SU-DHL-6 (cell line): ENCODE results near the gene BCL6.

Experiments used
- H2AFZ ChIP-seq: fragments of 200-600 bp; sonication (generic); 2 replicates; pipeline ENCODE4 v1.6.1; 2014; ENCODE audit warnings: low read depth, mild to moderate bottlenecking, moderate library complexity, mixed read lengths, antibody characterized with exemption, low read length; ENCODE audit not compliant: severe bottlenecking
- H3F3A ChIP-seq: fragments of 200-600 bp; shearing (Covaris generic); 2 replicates; pipeline ENCODE4 v1.6.0; 2016; ENCODE audit warnings: antibody characterized with exemption, mild to moderate bottlenecking; ENCODE audit not compliant: insufficient read depth
- H3K27ac ChIP-seq: fragments of 200-600 bp; sonication (generic); 2 replicates; pipeline ENCODE4 v1.5.1; 2016; ENCODE audit warnings: low read depth, mild to moderate bottlenecking, low read length, moderate library complexity, mixed read lengths
- H3K27me3 ChIP-seq: fragments of 200-600 bp; sonication (generic), shearing (Covaris generic); 2 replicates; pipeline ENCODE4 v1.6.0; 2014; ENCODE audit warnings: mild to moderate bottlenecking, low read length
- H3K36me3 ChIP-seq: fragments of 200-600 bp; sonication (generic); 2 replicates; pipeline ENCODE4 v1.6.1; 2014; ENCODE audit warnings: mild to moderate bottlenecking, low read length, mixed read lengths
- H3K4me2 ChIP-seq: fragments of 300-600, 200-600 bp; shearing (Covaris generic), sonication (generic); 2 replicates; pipeline ENCODE4 v1.6.0; 2014; ENCODE audit warnings: low read length, low read depth, mild to moderate bottlenecking; ENCODE audit not compliant: poor library complexity, severe bottlenecking
- H3K4me3 ChIP-seq: fragments of 200-600 bp; sonication (generic); 2 replicates; pipeline ENCODE4 v1.5.1; 2014; ENCODE audit warnings: antibody characterized with exemption, low read length, mild to moderate bottlenecking, mixed read lengths; ENCODE audit not compliant: insufficient read depth, poor library complexity, severe bottlenecking
- H3K79me2 ChIP-seq: fragments of 200-600 bp; sonication (generic); 2 replicates; pipeline ENCODE4 v1.6.1; 2014; ENCODE audit warnings: mild to moderate bottlenecking, low read length, moderate library complexity; ENCODE audit not compliant: insufficient read depth
- H3K9ac ChIP-seq: fragments of 200-600 bp; sonication (generic); 2 replicates; pipeline ENCODE4 v1.7.0; 2014; ENCODE audit warnings: mild to moderate bottlenecking, low read length
- H3K9me2 ChIP-seq: fragments of 200-600 bp; sonication (generic); replicated peaks from 2 replicates; pipeline ENCODE4 v1.6.1; 2014; ENCODE audit warnings: low read length; ENCODE audit not compliant: insufficient read depth
- H3K9me3 ChIP-seq: fragments of 200-600 bp; sonication (generic); 2 replicates; pipeline ENCODE4 v1.6.1; 2014; ENCODE audit warnings: low read length, mixed read lengths; ENCODE audit not compliant: insufficient read depth
- H4K20me1 ChIP-seq: fragments of 200-600 bp; sonication (generic); 2 replicates; pipeline ENCODE4 v1.6.1; 2014; ENCODE audit warnings: low read depth, mild to moderate bottlenecking, antibody characterized with exemption, low read length, moderate library complexity, mixed read lengths
- CTCF ChIP-seq: fragments of 200-600 bp; sonication (generic); IDR thresholded peaks from one replicate; pipeline ENCODE4 v1.5.1; 2017; ENCODE audit warnings: antibody characterized with exemption, mild to moderate bottlenecking, low read length, moderate library complexity; ENCODE audit not compliant: insufficient read depth, poor library complexity, severe bottlenecking
- EZH2phosphoT487 ChIP-seq: fragments of 200-600 bp; sonication (generic), shearing (Covaris generic); conservative IDR thresholded peaks from 2 replicates; pipeline ENCODE4 v1.6.1; 2018; ENCODE audit warnings: mild to moderate bottlenecking, antibody characterized with exemption, low read length, moderate library complexity, mixed read lengths

Gene BCL6

GRCh38 chr3:187762792-187763191, 17.5 kb upstream of the BCL6 start:
- no peaks in the 10 kb centered on the region for H3F3A ChIP-seq

GRCh38 chr3:187759601-187760000, 14.3 kb upstream of the BCL6 start:
- TF ChIP-seq EZH2phosphoT487, result no peak
- no peak for TF ChIP-seq CTCF
- H4K20me1 ChIP-seq, result no peaks in the 10 kb centered on the region
- no peak overlapping the region for H2AFZ ChIP-seq
- H3K79me2 ChIP-seq, result no peaks in the 10 kb centered on the region
- no peaks in the 10 kb centered on the region for H3K9me3 ChIP-seq
- no peaks in the 10 kb centered on the region for H3F3A ChIP-seq
- H3K4me2 ChIP-seq, result no peak overlapping the region
- H3K36me3 ChIP-seq, result no peaks in the 10 kb centered on the region
- H3K27me3 ChIP-seq, result no peaks in the 10 kb centered on the region
- H3K27ac ChIP-seq, result no peak overlapping the region
- H3K9ac ChIP-seq, result no peak overlapping the region
- H3K9me2 ChIP-seq, result no peaks in the 10 kb centered on the region
- no peak overlapping the region for H3K4me3 ChIP-seq

More at GRCh38 chr3:187762792-187763191, 17.5 kb upstream of the BCL6 start:
- Histone ChIP-seq H3K9me3 (no peaks in the 10 kb centered on the region), H3K9me2 (no peaks in the 10 kb centered on the region), H4K20me1 (no peaks in the 10 kb centered on the region), H2AFZ (no peak overlapping the region), H3K27ac (no peak overlapping the region), H3K4me2 (no peak overlapping the region), H3K4me3 (no peak overlapping the region), H3K36me3 (no peaks in the 10 kb centered on the region), H3K79me2 (no peaks in the 10 kb centered on the region), H3K9ac (no peak overlapping the region), H3K27me3 (no peaks in the 10 kb centered on the region)
- TF ChIP-seq CTCF, result no peak
- no peak for TF ChIP-seq EZH2phosphoT487

GRCh38 chr3:187758318-187758955, 13.2 kb upstream of the BCL6 start:
- no peak overlapping the region for H3K4me3 ChIP-seq
- no peak overlapping the region for H2AFZ ChIP-seq
- no peaks in the 10 kb centered on the region for H3K79me2 ChIP-seq
- no peak overlapping the region for H3K4me2 ChIP-seq
- TF ChIP-seq CTCF, result no peak
- TF ChIP-seq EZH2phosphoT487, result no peak
- H4K20me1 ChIP-seq, result no peaks in the 10 kb centered on the region
- no peak overlapping the region for H3K27ac ChIP-seq
- no peaks in the 10 kb centered on the region for H3K36me3 ChIP-seq
- H3F3A ChIP-seq, result no peaks in the 10 kb centered on the region
- no peaks in the 10 kb centered on the region for H3K27me3 ChIP-seq
- no peak overlapping the region for H3K9ac ChIP-seq
- no peaks in the 10 kb centered on the region for H3K9me2 ChIP-seq
- H3K9me3 ChIP-seq, result no peaks in the 10 kb centered on the region
